ENCODE data around the gene AOPEP. TPM values are rescaled to one million over a fixed set of nuclear protein-coding genes. Genes with fewer than 3 reads are reported as not detected.

AOPEP gene
- total RNA-seq, 1 experiment from 2014 or later: 15.0 TPM

DNA sequence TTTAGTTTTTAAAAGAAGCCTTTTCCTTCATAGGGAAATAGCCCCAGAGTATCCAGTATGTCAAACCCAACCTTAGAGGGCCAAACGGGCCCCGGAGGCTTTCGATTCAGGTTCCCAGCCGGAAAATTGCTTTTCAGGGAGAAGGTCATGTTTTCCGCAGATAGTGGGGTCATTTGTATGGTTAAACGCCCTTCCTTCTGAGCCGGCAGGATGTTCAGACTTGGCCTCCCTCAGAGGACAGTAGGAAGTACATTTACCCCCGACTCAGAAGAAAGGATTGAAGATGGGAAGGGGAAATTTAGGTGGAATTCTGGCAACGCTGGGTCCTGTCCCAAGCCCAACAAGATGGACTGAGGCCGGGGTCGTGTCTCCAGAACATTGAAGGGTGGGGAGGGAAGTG lies 195.2 kb downstream of the AOPEP start:
- no peaks in the 10 kb centered on the region for H3K27me3 Mint-ChIP-seq (ENCODE audit: low read depth)
- H2BK15ac ChIP-seq (ENCODE audit: low read depth, low read length): no peak overlapping the region
- no CpG with 5 or more reads among the region's 11 CpGs for WGBS (ENCODE audit: extremely low coverage, insufficient read length, low lambda C conversion rate)
- H3K4me1 ChIP-seq (ENCODE audit: insufficient read depth, low read length): peaks cover 3% of the 10 kb centered on the region; the same call in 1 of the 2 replicates
- H3K23ac ChIP-seq (ENCODE audit: insufficient read length, low read depth, low read length): no peak overlapping the region
- peaks cover 0 to 5% (median under 1%) of the 10 kb centered on the region in 3 experiments; a peak in 1 of 7 replicates for H3K36me3 Mint-ChIP-seq (ENCODE audit: insufficient read depth in 1 of 3, low read depth in 3 of 3)
- H2BK12ac ChIP-seq (ENCODE audit: insufficient read length, low read depth, low read length): no peak overlapping the region
- H3K4me3 Mint-ChIP-seq: no peak overlapping the region
- no peak for DNase-seq
- no peak overlapping the region for H3T11ph ChIP-seq (ENCODE audit: low read length)
- H3K4me2 ChIP-seq (ENCODE audit: insufficient read depth, insufficient read length, low read length): no peak overlapping the region
- no peak overlapping the region for H3K56ac ChIP-seq (ENCODE audit: insufficient read length, low read depth, low read length)
- H4K5ac ChIP-seq (ENCODE audit: insufficient read length, low read depth, low read length): no peak overlapping the region
- H3K4me1 Mint-ChIP-seq: peaks cover 44 to 48% of the 10 kb centered on the region in 2 experiments
- no peak for TF ChIP-seq CTCF (conservative IDR thresholded peaks at IDR 0.05)
- H4K8ac ChIP-seq (replicated peaks; ENCODE audit: insufficient read length, low read depth, low read length): no peak overlapping the region
- no peak overlapping the region for H2BK20ac ChIP-seq (ENCODE audit: low read depth, low read length, poor library complexity, severe bottlenecking)
- no peaks in the 10 kb centered on the region for H3K23me2 ChIP-seq (ENCODE audit: insufficient read length, low read depth, low read length, poor library complexity, severe bottlenecking)
- no peak overlapping the region for H2AFZ ChIP-seq (ENCODE audit: low read length)
- no peaks in the 10 kb centered on the region for H3K27me3 ChIP-seq (ENCODE audit: insufficient read depth, low read length)
- H3K27ac ChIP-seq (ENCODE audit: insufficient read length, low read depth, low read length): no peak overlapping the region
- no peaks in the 10 kb centered on the region for H3K9me3 Mint-ChIP-seq
- no peak overlapping the region for H3K14ac ChIP-seq (ENCODE audit: insufficient read depth, low read length)
- no peak overlapping the region for H4K91ac ChIP-seq (ENCODE audit: insufficient read length, low read depth, low read length)
- H3K18ac ChIP-seq (ENCODE audit: insufficient read length, low read depth, low read length): no peak overlapping the region
- 0 out of 7 replicates have a peak overlapping the region, but pooled peaks of 1 of the 3 experiments have one; percentile 39 for H3K27ac Mint-ChIP-seq
- H2AK5ac ChIP-seq (ENCODE audit: insufficient read length, low read length): no peak overlapping the region
- H2BK5ac ChIP-seq (ENCODE audit: insufficient read length, low read length): no peak overlapping the region
- no peak overlapping the region for H3K9ac ChIP-seq (ENCODE audit: extremely low read depth, insufficient read length, low read length)
- no peaks in the 10 kb centered on the region for H3K79me1 ChIP-seq (ENCODE audit: insufficient read depth, low read depth, low read length, poor library complexity, severe bottlenecking)
- H3K79me2 ChIP-seq (ENCODE audit: insufficient read depth, low read length): no peaks in the 10 kb centered on the region
- no peak overlapping the region for H2BK120ac ChIP-seq (ENCODE audit: low read depth, low read length, poor library complexity, severe bottlenecking)
- H4K20me1 ChIP-seq (ENCODE audit: control insufficient read depth, insufficient read depth, insufficient read length): no peaks in the 10 kb centered on the region
- no peak overlapping the region for H3K4ac ChIP-seq (ENCODE audit: low read depth, low read length)
- no peaks in the 10 kb centered on the region for H3K9me3 ChIP-seq (ENCODE audit: control insufficient read depth, low read depth, low read length)
